HuH-7.5 (cell line): Measurements from ENCODE around the gene MAN1A1.

Experiments used
- DNase-seq: peaks from one replicate; pipeline ENCODE4 v3.0.0; 2011; ENCODE audit warnings: low spot score

Gene MAN1A1

DNA sequence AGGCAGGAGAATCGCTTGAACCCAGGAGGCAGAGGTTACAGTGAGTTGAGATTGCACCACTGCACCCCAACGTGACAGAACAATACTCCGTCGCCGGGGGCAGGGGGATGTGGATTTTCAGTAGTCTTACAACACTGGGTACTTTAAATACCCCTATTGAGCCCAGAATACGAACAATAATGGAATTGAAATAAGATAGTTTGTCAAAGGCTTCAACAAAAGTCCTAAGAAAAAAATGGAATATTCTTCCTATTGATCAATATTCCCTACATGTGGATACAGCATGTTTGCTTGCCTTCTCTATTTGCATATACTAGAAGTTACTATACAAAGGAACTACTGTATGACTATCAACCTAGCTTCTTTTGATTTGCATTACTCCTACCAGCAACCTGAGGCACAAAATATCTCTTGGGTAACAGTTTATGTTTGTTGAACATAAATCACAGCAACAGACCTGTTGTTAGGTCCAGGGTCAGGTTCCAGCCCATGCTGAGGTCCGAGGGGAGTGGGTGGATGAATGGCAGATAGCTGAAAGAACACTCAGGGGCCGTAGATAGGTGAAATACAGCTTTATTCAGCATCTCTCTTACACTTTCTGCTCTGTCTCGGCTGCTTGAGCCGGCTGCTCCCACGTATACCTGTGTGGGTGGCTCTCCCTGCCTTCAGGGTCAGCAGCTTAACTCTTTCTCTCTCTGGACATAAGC, 23.8 kb downstream of the MAN1A1 start:
- DNase-seq, result no peak

DNA sequence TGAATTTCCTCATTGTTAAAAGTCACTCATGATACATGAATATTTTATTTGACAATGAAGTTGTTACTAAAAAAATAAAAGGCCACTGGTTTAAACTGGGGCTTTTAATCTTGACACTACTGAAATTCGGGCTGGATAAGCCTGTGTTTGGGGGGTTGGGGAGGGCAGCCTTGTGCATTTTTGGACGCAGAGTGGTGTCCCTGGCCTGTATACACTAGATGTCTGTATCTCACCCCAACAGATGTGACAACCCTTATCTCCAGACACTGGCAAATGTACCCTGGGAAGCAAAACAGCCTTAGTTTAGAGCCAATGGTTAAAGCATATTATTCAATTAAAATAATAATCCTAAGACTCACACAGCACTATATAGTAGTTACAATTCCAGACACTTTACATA, 24.8 kb downstream of the MAN1A1 start:
- no peak for DNase-seq

GRCh38 chr6:119323931-119324330, 25.6 kb downstream of the MAN1A1 start:
- DNase-seq, result no peak

DNA sequence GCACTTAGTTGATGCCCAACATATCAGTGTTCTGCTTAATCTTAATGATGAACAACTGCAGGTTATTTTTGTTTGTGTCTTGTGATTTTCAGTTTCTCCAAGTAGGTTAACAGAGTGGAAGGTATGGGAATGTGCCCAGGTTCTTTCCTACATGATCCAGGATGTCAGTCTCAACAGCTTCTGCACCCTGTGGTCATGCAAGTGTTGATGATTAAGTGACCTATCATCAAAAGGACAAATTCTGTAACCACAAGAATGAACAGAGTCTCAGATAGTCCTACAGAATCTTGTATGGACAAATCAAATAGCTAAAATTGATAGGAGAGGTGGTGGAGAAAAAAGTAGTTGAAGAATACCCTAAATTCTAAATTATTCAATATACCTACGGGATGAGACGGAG, 26.1 kb downstream of the MAN1A1 start:
- DNase-seq, result no peak

DNA sequence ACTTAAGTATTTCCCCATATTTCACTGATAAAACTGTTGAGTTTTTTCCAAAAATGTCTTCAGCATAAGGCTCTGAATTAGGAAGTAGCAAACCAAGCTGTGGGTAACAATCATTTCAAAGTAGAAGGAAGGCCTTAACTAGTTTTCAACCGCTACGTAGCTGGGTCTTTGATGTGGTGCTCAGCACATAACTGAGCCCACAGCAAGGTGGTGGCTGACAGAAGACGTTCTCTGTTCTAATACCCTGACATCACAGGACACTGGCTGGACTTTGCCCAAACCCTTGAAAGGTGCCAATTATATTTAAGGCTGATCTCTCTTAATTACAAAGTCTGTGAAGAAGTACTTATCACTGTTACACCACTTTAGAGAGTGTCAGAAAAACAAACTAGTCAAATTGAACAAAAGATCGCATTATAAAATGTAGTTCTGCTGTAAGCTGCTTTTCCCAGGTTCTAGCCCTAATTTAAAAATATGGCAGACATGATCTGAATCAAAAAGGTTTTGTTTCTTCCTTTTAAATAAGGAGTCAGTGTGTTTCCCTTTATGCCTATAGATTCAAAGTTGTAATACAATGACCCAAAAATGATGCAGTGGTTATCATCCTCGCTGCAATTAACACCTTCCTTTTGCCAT, 26.7 kb downstream of the MAN1A1 start:
- DNase-seq, result no peak

- DNase-seq, result no peak
Observed at GRCh38 chr6:119322034-119322433, 27.5 kb downstream of the MAN1A1 start.

DNA sequence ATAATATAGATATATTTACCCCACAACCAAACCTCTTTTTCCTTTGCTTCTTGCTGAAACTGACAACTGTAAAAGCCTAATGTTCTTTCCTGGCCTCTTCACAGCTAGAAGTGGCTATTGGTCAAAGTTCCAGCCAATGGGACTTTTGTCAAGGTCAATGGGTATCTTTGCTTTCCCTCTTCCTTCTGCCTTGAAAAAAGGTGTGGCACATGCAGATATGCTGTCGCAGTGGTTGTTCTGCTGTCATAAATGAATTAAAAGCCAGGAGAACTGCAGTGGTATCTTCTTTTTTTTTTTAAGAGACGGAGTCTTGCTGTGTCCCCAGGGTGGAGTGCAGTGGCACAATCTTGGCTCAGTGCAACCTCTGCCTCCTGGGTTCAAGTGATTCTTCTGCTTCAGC, 29.9 kb downstream of the MAN1A1 start:
- no peak for DNase-seq

DNA sequence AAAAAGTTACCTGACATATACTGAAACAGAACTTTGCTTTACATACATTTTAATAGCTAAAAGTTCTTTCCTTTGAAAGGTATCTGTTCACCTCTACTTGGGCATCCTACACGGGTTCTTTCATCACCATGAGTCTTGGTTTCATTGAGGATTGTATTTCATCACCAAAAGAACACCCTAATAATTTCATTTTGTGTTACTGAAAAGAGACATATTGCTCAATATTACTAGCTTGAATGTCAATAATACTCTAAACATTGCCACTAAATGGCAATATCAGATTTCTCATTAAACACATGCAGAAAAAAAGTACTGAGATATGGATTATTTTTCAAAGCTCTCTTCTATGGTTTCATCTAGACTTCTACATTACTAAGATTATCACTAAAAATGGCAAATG, 30.8 kb downstream of the MAN1A1 start:
- DNase-seq, result no peak

GRCh38 chr6:119318176-119318575, 31.4 kb downstream of the MAN1A1 start:
- no peak for DNase-seq

- no peak for DNase-seq
Observed at GRCh38 chr6:119317007-119317406, 32.6 kb downstream of the MAN1A1 start.

DNA sequence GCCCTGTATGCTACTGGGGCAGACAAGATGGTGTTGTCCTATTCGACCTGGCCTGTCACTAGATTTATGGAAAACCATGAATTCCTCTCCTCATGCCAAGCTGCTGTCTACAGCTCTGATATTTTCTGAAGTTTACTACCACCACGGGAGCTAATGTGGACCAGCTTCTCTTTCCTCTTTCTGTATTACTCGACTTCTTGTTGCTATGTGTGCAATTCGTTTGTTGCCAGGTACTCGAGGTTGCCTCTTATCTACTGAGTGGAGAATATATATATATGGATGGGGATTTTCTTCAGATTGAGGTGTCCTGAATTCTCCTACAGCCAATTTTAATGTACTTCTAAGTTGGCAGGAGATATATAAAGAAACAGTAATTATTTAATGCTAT, 34.7 kb downstream of the MAN1A1 start:
- no peak for DNase-seq

GRCh38 chr6:119313937-119314884, 35.4 kb downstream of the MAN1A1 start:
- DNase-seq, result no peak

GRCh38 chr6:119312875-119313338, 36.7 kb downstream of the MAN1A1 start:
- DNase-seq, result no peak

DNA sequence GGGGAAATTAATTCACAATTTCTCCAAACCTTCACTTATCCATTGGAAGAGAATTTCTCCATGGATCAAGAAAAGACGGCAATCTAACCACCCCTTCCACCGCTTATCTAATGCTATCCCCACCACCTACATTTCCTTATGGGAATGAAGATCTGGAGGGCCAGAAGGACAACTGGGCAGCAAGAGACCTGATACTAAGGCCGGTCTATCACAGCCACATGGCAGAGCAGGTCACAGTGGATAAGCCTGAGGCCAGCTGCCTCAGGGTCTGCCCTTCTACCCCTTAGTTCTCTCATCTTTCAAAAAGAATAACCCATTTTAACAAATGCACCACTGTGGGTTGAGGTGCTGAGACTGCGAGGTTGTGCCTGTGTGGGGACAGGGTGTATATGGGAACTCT, 37.1 kb downstream of the MAN1A1 start:
- no peak for DNase-seq

DNA sequence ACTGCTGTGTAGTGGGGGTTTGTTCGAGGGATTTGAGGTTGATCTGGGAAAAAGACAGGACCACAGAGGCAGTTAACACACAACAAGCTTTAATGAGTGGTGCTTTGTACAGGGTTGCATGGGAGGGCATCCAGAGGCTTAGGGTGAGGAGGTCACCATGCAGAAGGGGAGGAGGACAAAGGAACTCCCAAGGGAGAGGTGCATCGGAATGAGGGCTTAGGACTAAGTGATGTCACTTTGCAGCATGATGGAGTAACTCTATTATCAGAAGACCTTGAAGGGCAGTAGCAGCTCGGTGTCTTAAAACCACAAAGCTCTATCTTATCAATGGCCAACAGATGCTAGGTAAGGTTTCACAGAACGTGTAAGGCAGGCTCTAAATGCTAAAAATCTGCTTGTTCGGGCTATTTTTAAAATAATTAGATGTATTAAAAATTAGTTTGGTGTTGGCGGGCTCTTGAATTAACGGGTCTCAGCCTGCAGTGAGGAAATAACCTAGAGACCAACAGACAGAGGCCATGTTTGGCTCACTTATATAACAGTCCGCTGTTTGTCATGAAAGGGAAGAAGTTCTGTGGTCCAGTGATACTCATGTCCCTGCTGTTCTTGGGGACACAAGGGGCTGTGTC, 37.9 kb downstream of the MAN1A1 start:
- no peak for DNase-seq

GRCh38 chr6:119310486-119311036, 39.0 kb downstream of the MAN1A1 start:
- no peak for DNase-seq

DNA sequence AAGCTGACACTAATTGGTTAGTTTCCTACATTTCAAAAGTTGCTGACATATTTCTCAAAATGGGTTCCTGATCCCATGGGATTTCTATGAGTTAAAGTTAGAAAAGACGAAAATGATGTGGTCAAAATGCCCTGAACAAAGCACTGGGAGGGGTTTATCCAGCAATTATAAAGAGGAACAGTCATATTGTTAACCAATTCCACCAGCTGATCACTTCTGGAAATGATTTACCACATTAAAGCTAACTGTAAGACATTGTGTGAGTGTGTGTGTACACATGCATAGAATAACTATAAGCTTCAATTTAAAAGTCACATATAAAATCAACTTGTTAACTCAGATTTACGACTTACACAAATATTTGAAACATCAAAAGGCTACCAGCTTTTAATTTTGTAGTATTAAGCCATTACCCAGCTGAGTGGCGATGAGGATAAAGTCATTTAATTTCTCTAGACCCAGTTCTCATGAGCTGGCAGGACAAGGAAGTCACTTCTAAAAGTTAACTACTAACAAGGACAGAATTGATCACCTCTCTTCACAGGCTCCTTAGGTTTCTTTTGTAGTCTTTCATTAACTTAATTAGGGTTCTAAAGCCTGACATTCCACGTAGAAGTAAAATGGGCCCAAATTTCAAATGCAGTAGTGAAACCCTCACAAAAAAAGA, 40.4 kb downstream of the MAN1A1 start:
- DNase-seq, result no peak

- DNase-seq, result no peak
Observed at GRCh38 chr6:119308048-119308570, 41.5 kb downstream of the MAN1A1 start.

DNA sequence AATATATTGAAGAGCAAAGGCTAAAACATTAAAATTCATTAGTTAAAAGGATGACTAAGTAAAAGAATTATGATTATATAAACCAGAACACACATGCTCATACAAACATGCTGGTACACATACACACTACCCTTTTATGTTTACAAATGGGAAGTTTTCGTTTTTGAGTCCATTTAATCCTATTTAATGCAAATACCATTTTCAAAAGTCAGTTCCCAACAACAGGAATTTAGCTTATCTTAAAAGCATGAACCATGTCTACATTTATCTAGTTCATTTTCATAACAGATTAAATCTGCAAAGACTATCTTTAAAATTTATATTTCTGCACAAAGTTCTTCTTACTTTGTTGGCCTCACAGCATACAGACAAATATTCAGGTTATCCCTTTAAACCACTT, 42.5 kb downstream of the MAN1A1 start:
- no peak for DNase-seq

DNA sequence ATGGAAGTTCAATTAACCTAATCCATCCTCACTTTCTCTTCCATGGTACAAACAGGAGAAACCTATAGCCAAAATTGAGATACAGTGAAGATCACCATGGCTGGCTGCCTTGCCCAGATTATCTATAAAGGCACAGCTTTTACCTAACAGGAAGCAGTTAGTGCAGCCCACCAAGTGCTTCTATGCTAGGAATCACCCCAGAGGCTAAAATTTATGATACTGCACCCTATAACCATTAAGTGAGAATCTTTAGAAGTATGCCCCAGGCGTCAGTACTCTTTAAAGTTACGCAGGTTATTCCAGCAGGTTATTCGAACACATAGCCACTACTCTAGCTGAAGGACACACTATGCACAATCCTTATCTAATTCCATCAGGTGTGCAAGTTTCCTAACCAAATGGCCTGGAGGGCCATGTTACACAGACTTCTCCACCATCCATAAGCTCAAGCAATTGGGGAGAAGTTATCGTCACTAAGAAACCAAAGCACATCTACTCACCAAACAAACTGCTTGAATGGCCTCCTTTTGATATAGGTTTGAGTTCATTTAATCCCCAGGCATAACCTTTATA, 43.1 kb downstream of the MAN1A1 start:
- no peak for DNase-seq
